K562 (cell line): ENCODE data around the gene F2. TPM values are rescaled to one million over a fixed set of nuclear protein-coding genes. Genes with fewer than 3 reads are reported as not detected.

Experiments
- ARNT ChIP-seq, 2 experiments: fragments of 450-650 bp; IDR thresholded peaks; 2 replicates each; pipeline ENCODE4 v1.6.1; 2016; ENCODE audit warnings: mild to moderate bottlenecking in 1 of 2
- BHLHE40 ChIP-seq: IDR thresholded peaks from 2 replicates; pipeline ENCODE4 v1.6.1; 2011; ENCODE audit warnings: low read length, improper control_type of control experiment
- C11orf30 ChIP-seq: fragments of 450-650 bp; IDR thresholded peaks from 2 replicates; pipeline ENCODE4 v1.6.1; 2016; ENCODE audit warnings: low read depth, mild to moderate bottlenecking
- CHCHD3 ChIP-seq: fragments of 250-450 bp; sonication (Bioruptor Pico); IDR thresholded peaks from 2 replicates; pipeline ENCODE4 v2.1.2; 2022; ENCODE audit warnings: mild to moderate bottlenecking
- ETV6 ChIP-seq, 3 experiments: fragments of 150-350 bp in 1 of 3; sonication (generic) in 1 of 3; formaldehyde crosslinking in 1 of 3; IDR thresholded peaks; 2 replicates each; pipeline versions ENCODE4 v1.6.1 to v1.8.0; 2014 to 2022; ENCODE audit warnings: borderline replicate concordance in 2 of 3, low read depth in 2 of 3, antibody characterized with exemption in 1 of 3, low read length in 1 of 3, mild to moderate bottlenecking in 1 of 3, missing genetic modification reagents in 1 of 3
- EZH2 ChIP-seq: IDR thresholded peaks from 2 replicates; pipeline ENCODE4 v1.6.1; 2012; ENCODE audit warnings: low read depth, mild to moderate bottlenecking, inconsistent platforms, low read length, borderline replicate concordance
- HDAC8 ChIP-seq: fragments of 450-650 bp; IDR thresholded peaks from 2 replicates; pipeline ENCODE4 v1.6.1; 2016; ENCODE audit warnings: mild to moderate bottlenecking, missing genetic modification characterization, moderate library complexity, missing compliant biosample characterization
- HIVEP1 ChIP-seq: fragments of 250-450 bp; sonication (Bioruptor Pico); IDR thresholded peaks from 2 replicates; pipeline ENCODE4 v1.4.0; 2020; ENCODE audit warnings: mild to moderate bottlenecking
- HMGN3 ChIP-seq: IDR thresholded peaks from 2 replicates; pipeline ENCODE4 v1.6.1; 2011; ENCODE audit warnings: borderline replicate concordance, low read depth, mild to moderate bottlenecking, mixed read lengths, low read length; ENCODE audit not compliant: insufficient read length; ENCODE audit errors: extremely low read depth
- IFI16 ChIP-seq: fragments of 250-450 bp; sonication (Bioruptor Pico); IDR thresholded peaks from 2 replicates; pipeline ENCODE4 v2.1.2; 2022; ENCODE audit warnings: mild to moderate bottlenecking, inconsistent platforms
- NFATC3 ChIP-seq: fragments of 450-650 bp; IDR thresholded peaks from 2 replicates; pipeline ENCODE4 v1.6.1; 2017; ENCODE audit warnings: mild to moderate bottlenecking
- NR4A1 ChIP-seq, 2 experiments: fragments of 250-450 bp in 1 of 2; fragments of 450-650 bp in 1 of 2; sonication (Bioruptor Pico) in 1 of 2; IDR thresholded peaks; 2 replicates each; pipeline versions ENCODE4 v1.4.0 to v1.6.1; 2016 to 2020; ENCODE audit warnings: mild to moderate bottlenecking in 2 of 2, missing compliant biosample characterization in 1 of 2, missing genetic modification characterization in 1 of 2, moderate library complexity in 1 of 2
- OTX1 ChIP-seq: fragments of 450-650 bp; formaldehyde crosslinking; IDR thresholded peaks from 2 replicates; pipeline ENCODE4 v1.4.0; 2022; ENCODE audit warnings: mild to moderate bottlenecking
- SMARCA4 ChIP-seq: fragments of 450-650 bp; IDR thresholded peaks from 2 replicates; pipeline ENCODE4 v1.6.1; 2016
- SRSF1 ChIP-seq: fragments of 200-400 bp; formaldehyde crosslinking; IDR thresholded peaks from 2 replicates; pipeline ENCODE4 v1.6.1; 2017; ENCODE audit warnings: mild to moderate bottlenecking, low read depth, low read length, moderate library complexity
- SRSF7 ChIP-seq: fragments of 200-400 bp; formaldehyde crosslinking; optimal IDR thresholded peaks from 2 replicates; pipeline ENCODE3; 2017; ENCODE audit warnings: mild to moderate bottlenecking, low read depth, low read length
- TAL1 ChIP-seq: fragments of 450-650 bp; IDR thresholded peaks from 2 replicates; pipeline ENCODE4 v1.6.1; 2016; ENCODE audit warnings: mild to moderate bottlenecking
- U2AF2 ChIP-seq: fragments of 200-400 bp; formaldehyde crosslinking; optimal IDR thresholded peaks from 2 replicates; pipeline ENCODE3; 2017; ENCODE audit warnings: low read depth, mild to moderate bottlenecking, low read length
- ZBTB17 ChIP-seq: fragments of 450-650 bp; formaldehyde crosslinking; IDR thresholded peaks from 2 replicates; pipeline ENCODE4 v1.4.0; 2020; ENCODE audit warnings: mild to moderate bottlenecking
- ZNF766 ChIP-seq: fragments of 200-800 bp; sonication (Bioruptor generic); conservative IDR thresholded peaks from 2 replicates; pipeline ENCODE4 v1.6.1; 2016; ENCODE audit warnings: missing genetic modification characterization, missing compliant biosample characterization
- polyA plus RNA-seq, 8 experiments: library from polyadenylated mRNA; depleted of rRNA in 4 of 8; stranded (reverse) in 5 of 8; unstranded in 3 of 8; fragments of >200 nt; fragmentation: Nextera tagmentation in 2 of 8; fragmentation: Illumina TruSeq in 1 of 8; extraction: Ambion mirVana in 2 of 8; extraction: Trizol in 1 of 8; gene quantifications; 2 replicates each; pipeline versions ENCODE4 v1.2.1 to v1.2.3, GENCODE V29; 2011 to 2014; ENCODE audit warnings: inconsistent platforms in 1 of 8, missing spikeins in 1 of 8
- total RNA-seq, 7 experiments: library from RNA; depleted of rRNA in 6 of 7; stranded (reverse); fragments of >200 nt in 6 of 7; fragmentation: Illumina TruSeq in 2 of 7; extraction: Trizol in 2 of 7; gene quantifications; 2 replicates each; pipeline versions ENCODE4 v1.2.1 to v1.2.3, GENCODE V29; 2011 to 2021; ENCODE audit warnings: low replicate concordance in 1 of 7
- TF ChIP-seq, protein P1 (sequence below), 3 experiments: IDR thresholded peaks in 2 of 3; conservative IDR thresholded peaks in 1 of 3; 2 replicates each; pipeline ENCODE4 v1.5.1; 2011 to 2012; ENCODE audit warnings: low read length in 3 of 3, mild to moderate bottlenecking in 3 of 3, control low read depth in 2 of 3, improper control_type of control experiment in 1 of 3, inconsistent platforms in 1 of 3, low read depth in 1 of 3, mixed read lengths in 1 of 3, moderate library complexity in 1 of 3; ENCODE audit not compliant: insufficient read depth in 2 of 3
- TF ChIP-seq, protein P2 (sequence below), 2 experiments: fragments of 450-650 bp; IDR thresholded peaks; 2 replicates each; pipeline ENCODE4 v1.6.1; 2016
- TF ChIP-seq, protein P3 (sequence below): fragments of 250-450 bp; sonication (Bioruptor Pico); IDR thresholded peaks from 2 replicates; pipeline ENCODE4 v1.5.1; 2021; ENCODE audit warnings: mild to moderate bottlenecking

Gene F2
- total and polyA plus RNA-seq, 9 of the 15 experiments (the other 6 are each of a cell fraction or from before 2014, with no cell fraction given) = 0.16 TPM; not detected in 8

DNA sequence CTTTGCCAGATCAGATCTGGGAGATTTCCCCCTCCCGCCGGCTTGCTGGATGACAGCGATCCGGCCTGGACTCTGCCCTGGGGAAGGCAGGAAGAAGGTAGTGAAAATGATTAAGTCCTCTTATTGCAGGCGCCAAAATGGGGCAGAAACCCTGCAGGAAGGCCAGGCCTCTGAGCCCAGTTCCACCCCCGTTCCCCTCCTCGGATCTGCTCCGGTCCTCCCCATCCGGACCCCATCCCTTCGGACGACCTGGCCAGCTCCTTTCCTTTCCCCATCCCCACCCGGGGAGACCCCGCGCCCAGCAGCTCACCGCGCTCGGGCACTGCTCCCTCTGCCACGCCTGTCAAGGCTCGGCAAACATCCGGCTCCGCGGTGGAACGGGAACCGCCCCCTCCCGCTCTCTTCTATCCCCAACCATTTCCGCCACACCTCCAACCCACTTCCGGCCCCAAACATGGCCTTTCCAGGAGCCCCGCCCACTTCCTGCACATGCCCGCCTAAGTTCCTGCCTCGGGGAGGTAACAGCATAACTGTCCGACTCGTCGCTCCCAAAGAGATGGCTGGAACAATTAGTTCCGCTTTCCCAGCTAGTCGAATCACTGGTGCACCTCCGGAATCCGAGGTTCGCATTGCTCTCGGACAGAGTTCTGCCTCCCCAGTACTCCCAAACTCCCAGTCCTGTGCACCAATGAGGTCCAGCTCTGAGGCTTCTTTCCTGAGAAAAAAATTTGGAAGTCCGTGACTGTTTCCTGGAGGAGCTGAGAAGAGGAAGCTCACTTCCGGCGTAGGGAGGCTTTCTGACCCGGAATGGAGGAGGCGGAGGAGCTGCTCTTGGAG lies 18.6 kb upstream of the F2 start, which contains the start of the genes ARHGAP1 and ZNF408 (continued):
- peak; percentile 79 for TF ChIP-seq BHLHE40
- peak; percentile 61; the same call in 1 of the 2 replicates for TF ChIP-seq HDAC8 (tag)
- TF ChIP-seq SRSF1 = no peak
- TF ChIP-seq, protein P1, sequence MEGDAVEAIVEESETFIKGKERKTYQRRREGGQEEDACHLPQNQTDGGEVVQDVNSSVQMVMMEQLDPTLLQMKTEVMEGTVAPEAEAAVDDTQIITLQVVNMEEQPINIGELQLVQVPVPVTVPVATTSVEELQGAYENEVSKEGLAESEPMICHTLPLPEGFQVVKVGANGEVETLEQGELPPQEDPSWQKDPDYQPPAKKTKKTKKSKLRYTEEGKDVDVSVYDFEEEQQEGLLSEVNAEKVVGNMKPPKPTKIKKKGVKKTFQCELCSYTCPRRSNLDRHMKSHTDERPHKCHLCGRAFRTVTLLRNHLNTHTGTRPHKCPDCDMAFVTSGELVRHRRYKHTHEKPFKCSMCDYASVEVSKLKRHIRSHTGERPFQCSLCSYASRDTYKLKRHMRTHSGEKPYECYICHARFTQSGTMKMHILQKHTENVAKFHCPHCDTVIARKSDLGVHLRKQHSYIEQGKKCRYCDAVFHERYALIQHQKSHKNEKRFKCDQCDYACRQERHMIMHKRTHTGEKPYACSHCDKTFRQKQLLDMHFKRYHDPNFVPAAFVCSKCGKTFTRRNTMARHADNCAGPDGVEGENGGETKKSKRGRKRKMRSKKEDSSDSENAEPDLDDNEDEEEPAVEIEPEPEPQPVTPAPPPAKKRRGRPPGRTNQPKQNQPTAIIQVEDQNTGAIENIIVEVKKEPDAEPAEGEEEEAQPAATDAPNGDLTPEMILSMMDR (IDR thresholded peaks at IDR 0.05 in 2 of 3, conservative IDR thresholded peaks at IDR 0.05 in 1 of 3; ENCODE audit: insufficient read depth in 2 of 3, low read depth in 1 of 3, low read length in 3 of 3) = no peak; a peak in 1 of 6 replicates
- no peak for TF ChIP-seq SRSF7
- peak; percentile 89 for TF ChIP-seq OTX1 (CRISPR knock-in tag)
- TF ChIP-seq HMGN3 = peak; percentile 39
- no peak for TF ChIP-seq IFI16 (CRISPR knock-in tag)
- 0 out of 2 replicates have a peak, but pooled peaks have one; percentile 5 for TF ChIP-seq SMARCA4
- TF ChIP-seq, protein P2, sequence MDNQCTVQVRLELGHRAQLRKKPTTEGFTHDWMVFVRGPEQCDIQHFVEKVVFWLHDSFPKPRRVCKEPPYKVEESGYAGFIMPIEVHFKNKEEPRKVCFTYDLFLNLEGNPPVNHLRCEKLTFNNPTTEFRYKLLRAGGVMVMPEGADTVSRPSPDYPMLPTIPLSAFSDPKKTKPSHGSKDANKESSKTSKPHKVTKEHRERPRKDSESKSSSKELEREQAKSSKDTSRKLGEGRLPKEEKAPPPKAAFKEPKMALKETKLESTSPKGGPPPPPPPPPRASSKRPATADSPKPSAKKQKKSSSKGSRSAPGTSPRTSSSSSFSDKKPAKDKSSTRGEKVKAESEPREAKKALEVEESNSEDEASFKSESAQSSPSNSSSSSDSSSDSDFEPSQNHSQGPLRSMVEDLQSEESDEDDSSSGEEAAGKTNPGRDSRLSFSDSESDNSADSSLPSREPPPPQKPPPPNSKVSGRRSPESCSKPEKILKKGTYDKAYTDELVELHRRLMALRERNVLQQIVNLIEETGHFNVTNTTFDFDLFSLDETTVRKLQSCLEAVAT (IDR thresholded peaks at IDR 0.05) = no peak
- peak; percentile 27; the same call in 1 of the 2 replicates for TF ChIP-seq TAL1
- no peak for TF ChIP-seq CHCHD3
- TF ChIP-seq U2AF2 = no peak
- peak; percentile 97 to 98 for TF ChIP-seq ARNT (IDR thresholded peaks at IDR 0.05)
- TF ChIP-seq ZBTB17 (CRISPR knock-in tag) = 0 out of 2 replicates have a peak, but pooled peaks have one; percentile 75
- TF ChIP-seq ZNF766 (CRISPR knock-in tag) = 0 out of 2 replicates have a peak, but pooled peaks have one; percentile 61
- peak; percentile 42; the same call in 1 of the 2 replicates for TF ChIP-seq HIVEP1 (CRISPR knock-in tag)
- TF ChIP-seq EZH2 = no peak
- peak; percentile 96 for TF ChIP-seq NFATC3
- no peak for TF ChIP-seq NR4A1 (CRISPR knock-in tag; IDR thresholded peaks at IDR 0.05)
- TF ChIP-seq NR4A1 (tag; IDR thresholded peaks at IDR 0.05) = peak; percentile 71
- TF ChIP-seq, protein P3, sequence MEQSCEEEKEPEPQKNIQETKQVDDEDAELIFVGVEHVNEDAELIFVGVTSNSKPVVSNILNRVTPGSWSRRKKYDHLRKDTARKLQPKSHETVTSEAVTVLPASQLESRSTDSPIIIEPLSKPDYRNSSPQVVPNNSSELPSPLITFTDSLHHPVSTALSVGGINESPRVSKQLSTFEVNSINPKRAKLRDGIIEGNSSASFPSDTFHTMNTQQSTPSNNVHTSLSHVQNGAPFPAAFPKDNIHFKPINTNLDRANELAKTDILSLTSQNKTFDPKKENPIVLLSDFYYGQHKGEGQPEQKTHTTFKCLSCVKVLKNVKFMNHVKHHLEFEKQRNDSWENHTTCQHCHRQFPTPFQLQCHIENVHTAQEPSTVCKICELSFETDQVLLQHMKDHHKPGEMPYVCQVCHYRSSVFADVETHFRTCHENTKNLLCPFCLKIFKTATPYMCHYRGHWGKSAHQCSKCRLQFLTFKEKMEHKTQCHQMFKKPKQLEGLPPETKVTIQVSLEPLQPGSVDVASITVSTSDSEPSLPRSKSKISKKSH (CRISPR knock-in tag) = no peak
- no peak; a peak in 1 of 4 replicates for TF ChIP-seq ETV6 (IDR thresholded peaks at IDR 0.05; ENCODE audit: borderline replicate concordance in 1 of 2, low read depth in 2 of 2, low read length in 1 of 2)
- 0 out of 2 replicates have a peak, but pooled peaks have one; percentile 77 for TF ChIP-seq ETV6 (CRISPR knock-in tag; IDR thresholded peaks at IDR 0.05; ENCODE audit: borderline replicate concordance)
- peak; percentile 100 for TF ChIP-seq C11orf30
